Fibroblast of the aortic adventitia (primary cell): Measurements from ENCODE around the gene SEMA3A. TPM values are rescaled to one million over a fixed set of nuclear protein-coding genes. Genes with fewer than 3 reads are reported as not detected.

Source experiments
- DNase-seq: peaks from one replicate; pipeline ENCODE4 v3.0.0-alpha.2; 2010; ENCODE audit warnings: low read depth
- H3K4me3 ChIP-seq: 2 replicates; pipeline ENCODE4 v1.5.1; 2011; ENCODE audit warnings: low read depth, mild to moderate bottlenecking, control low read depth, low read length, moderate library complexity
- CTCF ChIP-seq: IDR thresholded peaks from 2 replicates; pipeline ENCODE4 v1.5.1; 2011; ENCODE audit warnings: mild to moderate bottlenecking, low read length, control low read depth, inconsistent platforms; ENCODE audit not compliant: insufficient read depth
- total RNA-seq: library from RNA; depleted of rRNA; stranded (reverse); fragments of >200 nt; gene quantifications from 2 replicates; pipeline ENCODE4 v1.2.3, GENCODE V29; 2012; ENCODE audit warnings: low replicate concordance

The SEMA3A gene
- total RNA-seq, 1 donor = 118 TPM

- no peak overlapping the region for H3K4me3 ChIP-seq
- no peak for TF ChIP-seq CTCF
- DNase-seq = no peak
These were observed 197.7 kb downstream of the SEMA3A start for GRCh38 chr7:83996879-83997278.

- DNase-seq = no peak
- H3K4me3 ChIP-seq = no peak overlapping the region
- no peak for TF ChIP-seq CTCF
These were observed 206.8 kb downstream of the SEMA3A start for GRCh38 chr7:83987764-83988163.

DNA sequence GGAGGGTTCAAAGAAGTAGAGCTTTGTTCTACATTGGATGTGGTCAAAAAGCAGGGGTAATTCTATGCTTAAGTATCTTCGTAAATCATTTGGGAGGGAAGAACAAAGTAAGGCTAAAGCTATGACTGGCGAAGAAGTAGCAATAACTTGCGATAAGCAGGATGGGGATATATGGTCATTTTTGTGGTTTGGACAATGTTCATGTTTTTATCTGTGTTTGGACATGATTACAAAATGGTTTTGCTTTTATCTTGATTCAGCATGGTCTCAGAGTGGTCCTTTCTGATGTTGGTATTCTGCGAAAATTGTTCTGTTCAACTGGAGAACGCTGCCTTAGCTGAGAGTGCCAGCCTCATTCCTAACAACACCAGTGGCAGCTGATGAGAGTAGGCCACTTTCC is 208.8 kb downstream of the SEMA3A start:
- DNase-seq = no peak
- H3K4me3 ChIP-seq = no peak overlapping the region
- no peak for TF ChIP-seq CTCF

DNA sequence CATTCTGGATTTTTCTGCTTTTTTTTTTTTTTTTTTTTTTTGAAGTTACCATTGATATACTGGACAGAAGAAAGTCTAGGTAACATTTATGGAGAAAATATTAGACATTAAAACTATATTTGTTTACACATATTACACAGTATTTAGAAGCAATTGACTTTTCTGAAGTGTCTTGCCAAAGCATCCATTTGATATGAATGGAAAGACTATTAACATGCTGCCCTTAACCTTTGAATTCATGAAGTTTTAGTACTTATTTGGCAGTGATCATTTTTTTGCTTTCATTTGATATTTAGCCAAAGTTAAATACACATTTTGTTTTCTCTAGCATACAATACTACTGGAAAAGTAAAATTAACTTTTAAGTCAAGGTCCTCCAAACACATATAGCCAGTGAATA is 210.0 kb downstream of the SEMA3A start:
- no peak overlapping the region for H3K4me3 ChIP-seq
- DNase-seq = no peak
- TF ChIP-seq CTCF = no peak

DNA sequence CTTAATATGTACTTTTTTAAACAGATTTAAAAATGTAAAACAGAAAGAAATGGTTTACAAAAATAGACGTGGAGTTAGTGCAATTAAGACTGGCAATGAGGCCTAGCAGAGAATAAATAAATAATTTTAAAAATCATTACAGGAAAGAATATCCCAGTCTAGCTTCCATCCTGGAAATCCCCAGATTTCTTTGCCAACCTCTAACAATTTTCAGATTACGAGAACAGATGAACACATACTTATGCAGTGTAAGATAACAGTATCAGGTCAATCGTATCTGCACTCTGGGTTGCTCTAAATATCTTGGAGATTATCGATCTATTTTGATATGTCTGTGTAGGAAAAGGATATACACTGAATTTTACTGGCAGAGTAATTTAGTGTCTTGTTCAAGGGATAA is 210.5 kb downstream of the SEMA3A start:
- TF ChIP-seq CTCF = no peak
- peak; percentile 53 for DNase-seq

GRCh38 chr7:83983606-83984005 is 211.0 kb downstream of the SEMA3A start:
- no peak for DNase-seq
- TF ChIP-seq CTCF = no peak
- no peak overlapping the region for H3K4me3 ChIP-seq

More for the DNA sequence above, 210.5 kb downstream of the SEMA3A start:
- H3K4me3 ChIP-seq = no peak overlapping the region

- DNase-seq = peak; percentile 67
- no peak overlapping the region for H3K4me3 ChIP-seq
- peak; percentile 51 for TF ChIP-seq CTCF
These were observed 218.3 kb downstream of the SEMA3A start for GRCh38 chr7:83976302-83976701.
